22Rv1 (cell line): ENCODE data around the gene GPR132.

Experiments used
- ZFX ChIP-seq: fragments of 450-650 bp; IDR thresholded peaks from 2 replicates; pipeline ENCODE4 v1.6.1; 2017; ENCODE audit warnings: antibody characterized with exemption, borderline replicate concordance
- TF ChIP-seq, protein P1 (sequence below): fragments of 450-650 bp; IDR thresholded peaks from 2 replicates; pipeline ENCODE4 v1.5.1; 2017; ENCODE audit warnings: mild to moderate bottlenecking

- TF ChIP-seq, protein P1, sequence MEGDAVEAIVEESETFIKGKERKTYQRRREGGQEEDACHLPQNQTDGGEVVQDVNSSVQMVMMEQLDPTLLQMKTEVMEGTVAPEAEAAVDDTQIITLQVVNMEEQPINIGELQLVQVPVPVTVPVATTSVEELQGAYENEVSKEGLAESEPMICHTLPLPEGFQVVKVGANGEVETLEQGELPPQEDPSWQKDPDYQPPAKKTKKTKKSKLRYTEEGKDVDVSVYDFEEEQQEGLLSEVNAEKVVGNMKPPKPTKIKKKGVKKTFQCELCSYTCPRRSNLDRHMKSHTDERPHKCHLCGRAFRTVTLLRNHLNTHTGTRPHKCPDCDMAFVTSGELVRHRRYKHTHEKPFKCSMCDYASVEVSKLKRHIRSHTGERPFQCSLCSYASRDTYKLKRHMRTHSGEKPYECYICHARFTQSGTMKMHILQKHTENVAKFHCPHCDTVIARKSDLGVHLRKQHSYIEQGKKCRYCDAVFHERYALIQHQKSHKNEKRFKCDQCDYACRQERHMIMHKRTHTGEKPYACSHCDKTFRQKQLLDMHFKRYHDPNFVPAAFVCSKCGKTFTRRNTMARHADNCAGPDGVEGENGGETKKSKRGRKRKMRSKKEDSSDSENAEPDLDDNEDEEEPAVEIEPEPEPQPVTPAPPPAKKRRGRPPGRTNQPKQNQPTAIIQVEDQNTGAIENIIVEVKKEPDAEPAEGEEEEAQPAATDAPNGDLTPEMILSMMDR, result no peak
- TF ChIP-seq ZFX, result no peak
Measured at GRCh38 chr14:105076805-105077648, 11.8 kb upstream of the GPR132 start.
